ENCODE results near the gene LCK. TPM values are rescaled to one million over a fixed set of nuclear protein-coding genes. Genes with fewer than 3 reads are reported as not detected.

Gene LCK
- total and polyA plus RNA-seq, 9 of the 15 experiments (the other 6 are each of a cell fraction or from before 2014, with no cell fraction given): 0.04 to 0.47 (median 0.13) TPM; not detected in 6

DNA sequence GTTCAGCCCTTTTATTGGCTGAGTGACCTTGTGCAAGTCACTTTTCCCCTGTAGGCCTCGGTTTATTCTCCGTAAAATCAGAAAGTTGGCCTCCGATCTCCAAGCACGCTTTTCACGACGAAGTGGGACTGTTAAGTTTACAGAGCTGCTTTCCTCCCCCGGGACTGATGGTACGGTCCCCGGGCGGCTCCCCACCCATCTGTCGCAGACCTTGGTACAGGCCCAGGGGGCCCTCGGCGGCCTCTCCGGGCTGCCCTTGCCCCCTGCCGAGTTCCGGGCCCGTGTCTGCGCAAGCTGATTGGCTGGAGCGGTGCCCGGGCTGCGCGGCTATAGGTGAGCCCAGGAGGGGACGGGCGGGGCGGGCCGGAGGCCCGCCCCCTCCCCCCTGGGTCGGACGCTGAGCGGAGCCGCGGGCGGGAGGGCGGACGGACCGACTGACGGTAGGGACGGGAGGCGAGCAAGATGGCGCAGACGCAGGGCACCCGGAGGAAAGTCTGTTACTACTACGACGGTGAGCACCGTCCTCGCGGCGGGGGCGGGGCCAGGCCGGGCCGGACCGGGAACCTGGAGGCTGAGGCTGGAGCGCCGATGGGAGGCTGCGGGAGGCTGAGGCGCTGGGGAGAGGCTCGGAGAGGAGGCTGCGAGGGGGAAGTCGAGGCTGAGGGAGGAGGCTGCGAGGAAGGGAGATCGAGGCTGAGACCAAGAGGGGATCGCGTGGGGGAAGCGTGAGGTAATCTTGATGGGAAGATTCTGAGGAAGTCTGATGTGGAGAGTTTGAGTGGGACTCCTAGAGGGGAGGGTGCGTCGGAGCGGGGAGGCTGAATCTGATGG, 40.9 kb downstream of the LCK start, which contains the start of gene HDAC1 (continued):
- TF ChIP-seq SIX5 (IDR thresholded peaks at IDR 0.05; ENCODE audit: borderline replicate concordance in 1 of 2, insufficient read depth in 1 of 2, low read depth in 1 of 2, low read length in 2 of 2) (peak; percentile 27 to 34; a peak in 3 of 4 replicates), MTA3 (IDR thresholded peaks at IDR 0.05; ENCODE audit: borderline replicate concordance) (peak; percentile 25; the same call in 1 of the 2 replicates), ZNF589 (CRISPR knock-in tag; IDR thresholded peaks at IDR 0.05; ENCODE audit: low read depth) (no peak), MAZ (CRISPR knock-in tag; conservative IDR thresholded peaks at IDR 0.05 in 1 of 2, IDR thresholded peaks at IDR 0.05 in 1 of 2) (peak; percentile 80 to 84; a peak in 3 of 4 replicates), ZNF830 (CRISPR knock-in tag; IDR thresholded peaks at IDR 0.05) (peak; percentile 92), ZNF76 (CRISPR knock-in tag; IDR thresholded peaks at IDR 0.05; ENCODE audit: borderline replicate concordance) (0 out of 2 replicates have a peak, but pooled peaks have one; percentile 27), SUPT5H (IDR thresholded peaks at IDR 0.05) (peak; percentile 93), SNIP1 (IDR thresholded peaks at IDR 0.05; ENCODE audit: low read depth) (peak; percentile 16; the same call in 1 of the 2 replicates), L3MBTL2 (IDR thresholded peaks at IDR 0.05) (peak; percentile 94), HDAC8 (tag; IDR thresholded peaks at IDR 0.05) (peak; percentile 42; the same call in 1 of the 2 replicates), CHD2 (IDR thresholded peaks at IDR 0.05; ENCODE audit: low read depth, low read length) (peak; percentile 79), GATAD2B (IDR thresholded peaks at IDR 0.05; ENCODE audit: borderline replicate concordance) (no peak), ZFP36 (IDR thresholded peaks at IDR 0.05; ENCODE audit: low read depth, low read length, partially characterized antibody) (peak; percentile 34), FOXA3 (CRISPR knock-in tag; conservative IDR thresholded peaks at IDR 0.05 in 1 of 2, IDR thresholded peaks at IDR 0.05 in 1 of 2) (peak in 1 of 2 experiments; percentile 77; a peak in 2 of 4 replicates), BCL6 (CRISPR knock-in tag; IDR thresholded peaks at IDR 0.05) (no peak), HNRNPH1 (optimal IDR thresholded peaks at IDR 0.05; ENCODE audit: low read depth, low read length) (no peak), C11orf30 (IDR thresholded peaks at IDR 0.05; ENCODE audit: low read depth) (no peak; the same call in 1 of the 2 replicates), NEUROD1 (IDR thresholded peaks at IDR 0.05; ENCODE audit: borderline replicate concordance, low read depth, low read length, partially characterized antibody) (peak; percentile 91), ZNF644 (tag; IDR thresholded peaks at IDR 0.05; ENCODE audit: low read depth) (no peak; the same call in 1 of the 2 replicates), FOXK2 (conservative IDR thresholded peaks at IDR 0.05 in 1 of 2, IDR thresholded peaks at IDR 0.05 in 1 of 2; ENCODE audit: low read depth in 2 of 2) (peak; percentile 30 to 99; a peak in 3 of 4 replicates), CHD1 (IDR thresholded peaks at IDR 0.05; ENCODE audit: low read length) (peak; percentile 93)
- TF ChIP-seq, protein P1, sequence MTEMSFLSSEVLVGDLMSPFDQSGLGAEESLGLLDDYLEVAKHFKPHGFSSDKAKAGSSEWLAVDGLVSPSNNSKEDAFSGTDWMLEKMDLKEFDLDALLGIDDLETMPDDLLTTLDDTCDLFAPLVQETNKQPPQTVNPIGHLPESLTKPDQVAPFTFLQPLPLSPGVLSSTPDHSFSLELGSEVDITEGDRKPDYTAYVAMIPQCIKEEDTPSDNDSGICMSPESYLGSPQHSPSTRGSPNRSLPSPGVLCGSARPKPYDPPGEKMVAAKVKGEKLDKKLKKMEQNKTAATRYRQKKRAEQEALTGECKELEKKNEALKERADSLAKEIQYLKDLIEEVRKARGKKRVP (CRISPR knock-in tag; IDR thresholded peaks at IDR 0.05): 0 out of 2 replicates have a peak, but pooled peaks have one; percentile 24
- TF ChIP-seq, protein P2, sequence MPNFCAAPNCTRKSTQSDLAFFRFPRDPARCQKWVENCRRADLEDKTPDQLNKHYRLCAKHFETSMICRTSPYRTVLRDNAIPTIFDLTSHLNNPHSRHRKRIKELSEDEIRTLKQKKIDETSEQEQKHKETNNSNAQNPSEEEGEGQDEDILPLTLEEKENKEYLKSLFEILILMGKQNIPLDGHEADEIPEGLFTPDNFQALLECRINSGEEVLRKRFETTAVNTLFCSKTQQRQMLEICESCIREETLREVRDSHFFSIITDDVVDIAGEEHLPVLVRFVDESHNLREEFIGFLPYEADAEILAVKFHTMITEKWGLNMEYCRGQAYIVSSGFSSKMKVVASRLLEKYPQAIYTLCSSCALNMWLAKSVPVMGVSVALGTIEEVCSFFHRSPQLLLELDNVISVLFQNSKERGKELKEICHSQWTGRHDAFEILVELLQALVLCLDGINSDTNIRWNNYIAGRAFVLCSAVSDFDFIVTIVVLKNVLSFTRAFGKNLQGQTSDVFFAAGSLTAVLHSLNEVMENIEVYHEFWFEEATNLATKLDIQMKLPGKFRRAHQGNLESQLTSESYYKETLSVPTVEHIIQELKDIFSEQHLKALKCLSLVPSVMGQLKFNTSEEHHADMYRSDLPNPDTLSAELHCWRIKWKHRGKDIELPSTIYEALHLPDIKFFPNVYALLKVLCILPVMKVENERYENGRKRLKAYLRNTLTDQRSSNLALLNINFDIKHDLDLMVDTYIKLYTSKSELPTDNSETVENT (CRISPR knock-in tag; IDR thresholded peaks at IDR 0.05): peak; percentile 92
- TF ChIP-seq, protein P3, sequence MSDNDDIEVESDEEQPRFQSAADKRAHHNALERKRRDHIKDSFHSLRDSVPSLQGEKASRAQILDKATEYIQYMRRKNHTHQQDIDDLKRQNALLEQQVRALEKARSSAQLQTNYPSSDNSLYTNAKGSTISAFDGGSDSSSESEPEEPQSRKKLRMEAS (CRISPR knock-in tag; IDR thresholded peaks at IDR 0.05): no peak

Measured in K562 (cell line).